ENCODE measurements around the gene OPTN.
"Not testable (repeated sequence)": the region's sequence is repeated elsewhere in the genome, so short reads cannot be mapped to it uniquely, and the experiment has no call there.

OPTN gene

DNA sequence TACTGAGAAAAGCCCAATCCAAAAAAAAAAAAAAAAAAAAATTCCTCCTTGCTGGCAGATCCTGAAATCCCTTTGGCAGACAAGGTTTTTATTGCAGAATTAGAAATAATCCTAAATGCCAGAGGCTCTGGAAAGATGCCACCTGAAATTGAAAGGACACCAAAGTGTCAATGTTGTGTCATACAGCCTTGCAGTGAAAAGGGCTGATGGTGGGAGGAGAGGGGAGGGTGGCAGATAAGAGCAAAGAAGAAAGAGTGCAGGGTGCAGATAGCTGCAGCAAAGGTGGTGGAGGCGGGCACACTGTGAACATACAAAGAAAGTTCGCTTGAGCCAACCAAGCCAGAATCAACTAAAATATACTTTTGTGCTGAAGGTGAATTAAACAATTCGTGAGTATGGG, 8.2 kb upstream of the OPTN start:
- DNase-seq: no peak

- DNase-seq: no peak
These were observed 7.5 kb upstream of the OPTN start for GRCh38 chr10:13092291-13093102.

DNA sequence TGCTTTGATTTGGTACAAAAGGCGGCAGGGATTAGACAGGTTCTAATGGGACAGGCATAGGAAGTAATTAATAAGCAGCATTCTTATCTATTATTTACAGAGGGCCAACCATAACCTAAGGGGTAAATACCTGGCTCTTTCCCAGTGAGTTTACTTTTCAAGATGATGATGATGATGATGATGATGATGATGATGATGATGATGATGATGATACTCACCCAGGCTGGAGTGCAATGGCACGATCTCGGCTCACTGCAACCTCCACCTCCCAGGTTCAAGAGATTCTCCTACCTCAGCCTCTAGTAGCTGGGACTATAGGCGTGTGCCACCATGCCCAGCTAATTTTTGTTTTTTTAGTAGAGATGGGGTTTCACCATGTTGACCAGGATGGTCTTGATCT, 5.9 kb upstream of the OPTN start:
- DNase-seq: not testable (repeated sequence)

DNA sequence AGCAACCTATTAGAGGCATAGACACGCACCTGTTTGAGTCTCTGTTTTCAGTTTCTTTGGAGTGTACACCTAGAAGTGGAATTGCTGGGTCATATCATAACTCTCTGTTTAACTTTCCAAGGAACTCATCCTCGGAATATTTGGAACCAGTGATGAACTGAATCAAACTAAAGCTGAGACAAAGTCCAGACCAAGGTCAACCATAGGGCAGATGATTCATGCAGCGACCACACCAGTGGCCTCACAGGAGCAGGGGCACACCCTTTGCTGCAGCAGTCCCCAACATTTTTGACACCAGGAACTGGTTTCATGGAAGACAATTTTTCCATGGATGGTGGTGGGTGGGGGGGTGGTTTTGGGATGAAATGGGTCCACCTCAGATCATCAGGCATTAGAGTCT, 4.9 kb upstream of the OPTN start:
- no peak for DNase-seq

DNA sequence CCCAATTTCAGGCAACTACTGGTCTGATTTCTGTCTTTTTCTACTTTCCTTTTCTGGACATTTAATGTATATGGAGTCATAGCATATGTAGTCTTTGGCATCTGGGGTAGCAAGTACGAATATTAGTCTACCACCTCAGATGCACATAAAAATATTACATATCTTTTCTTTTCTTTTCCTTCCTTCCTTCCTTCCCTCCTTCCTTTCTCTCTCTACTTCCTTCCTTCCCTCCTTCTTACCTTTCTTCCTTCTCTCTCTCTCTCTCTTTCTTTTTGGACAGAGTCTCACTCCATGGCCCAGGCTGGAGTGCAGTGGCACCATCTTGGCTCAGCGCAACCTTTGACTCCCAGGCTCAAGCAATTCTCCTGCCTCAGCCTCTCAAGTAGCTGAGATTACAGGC, 4.0 kb upstream of the OPTN start:
- no peak for DNase-seq

DNA sequence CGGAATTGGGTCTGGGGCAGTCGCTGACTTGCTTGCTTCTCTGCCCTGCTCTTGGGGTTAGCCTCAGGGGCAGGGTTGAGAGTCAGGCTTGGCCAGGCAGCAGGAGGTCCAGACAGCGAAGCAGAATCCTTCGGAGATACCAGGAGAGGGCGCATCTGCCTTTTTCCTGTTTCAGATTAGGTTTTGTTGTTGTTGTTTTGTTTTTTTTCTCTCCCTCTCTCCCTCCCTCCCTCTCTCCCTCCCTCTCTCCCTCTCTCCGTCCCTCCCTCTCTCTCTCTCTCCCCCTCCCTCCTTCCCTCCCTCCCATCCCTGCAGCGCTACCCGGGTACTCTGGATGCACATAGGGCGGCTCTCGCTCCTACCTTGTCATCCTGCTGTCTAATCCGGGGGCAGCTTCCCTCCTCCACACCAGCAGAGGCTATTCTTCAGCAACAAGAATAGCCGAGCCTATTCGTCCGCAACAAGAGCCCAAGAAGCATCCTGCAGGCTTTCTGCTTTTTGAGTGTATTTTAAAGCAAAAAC, 758 bp upstream of the OPTN start:
- peak; percentile 76 for DNase-seq

GRCh38 chr10:13100349-13101294, 659 bp downstream of the OPTN start:
- DNase-seq: peak; percentile 69

GRCh38 chr10:13102002-13102794, 2.2 kb downstream of the OPTN start:
- DNase-seq: no peak

DNA sequence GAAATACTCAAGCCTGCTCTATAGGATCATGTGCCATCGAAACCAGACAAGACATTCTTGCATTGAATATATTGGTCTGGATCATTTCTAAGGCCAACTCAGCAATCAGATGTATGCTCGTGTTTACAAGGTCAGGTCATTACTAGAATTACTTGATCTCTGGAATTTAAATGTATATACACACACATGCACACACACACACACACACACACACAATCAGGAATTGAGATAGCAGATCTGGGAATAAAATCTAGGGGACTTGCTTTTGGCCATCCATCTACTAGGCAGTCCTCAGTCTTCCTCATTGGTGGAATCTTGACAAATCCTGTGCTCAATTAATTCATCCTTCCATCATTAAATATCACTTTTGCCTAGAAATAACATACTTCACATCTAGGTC, 3.6 kb downstream of the OPTN start:
- DNase-seq: no peak

DNA sequence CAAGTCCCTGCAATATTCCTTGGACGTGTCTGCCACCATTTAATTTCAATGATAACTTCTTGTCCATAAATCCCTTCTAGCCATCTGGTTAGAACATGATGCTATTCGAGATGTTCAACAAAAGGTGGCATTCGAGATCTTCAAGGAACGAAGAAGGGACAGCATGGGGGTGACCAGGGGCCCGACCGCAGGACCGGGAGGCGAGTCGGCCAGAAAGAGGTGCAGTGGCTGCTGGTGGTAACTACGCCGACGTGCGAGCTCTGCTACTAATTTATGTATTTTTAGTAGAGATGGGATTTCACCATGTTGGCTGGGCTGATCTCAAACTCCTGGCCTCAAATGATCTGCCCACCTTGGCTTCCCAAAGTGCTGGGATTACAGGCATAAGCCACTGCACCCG, 4.7 kb downstream of the OPTN start:
- no peak for DNase-seq

GRCh38 chr10:13105184-13105583, 5.2 kb downstream of the OPTN start:
- no peak for DNase-seq

DNA sequence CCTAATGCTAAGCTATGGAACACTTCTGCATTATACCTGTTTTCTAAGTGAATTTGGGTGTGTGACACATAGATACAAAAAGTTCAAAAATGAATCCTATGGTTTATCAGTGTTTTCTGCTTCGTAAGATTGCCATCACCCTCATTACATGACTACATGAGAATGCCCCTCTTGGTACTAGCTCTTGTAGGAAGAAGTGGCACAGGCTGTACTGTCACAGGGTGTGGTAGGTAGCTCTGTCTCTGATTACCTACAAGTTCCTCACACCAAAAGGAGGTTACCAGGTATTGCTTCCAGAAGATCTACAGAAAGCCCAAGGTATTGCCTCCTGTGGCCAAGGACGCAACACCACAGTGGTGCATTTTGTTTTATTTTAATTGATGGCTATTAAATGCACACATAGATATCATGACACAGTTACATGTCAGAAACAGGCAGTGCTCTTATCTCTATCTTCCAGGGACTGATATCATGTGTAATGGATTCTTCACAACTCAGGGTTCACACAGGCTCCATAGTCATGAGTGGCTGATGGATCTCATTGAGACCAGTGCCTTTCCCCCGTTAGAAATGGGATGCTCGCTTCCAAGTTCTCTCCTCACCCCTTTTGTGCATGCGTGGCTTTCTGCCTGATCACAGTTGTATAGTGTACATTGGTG, 6.6 kb downstream of the OPTN start:
- DNase-seq: no peak

GRCh38 chr10:13110908-13111307, 10.9 kb downstream of the OPTN start:
- no peak for DNase-seq

GRCh38 chr10:13113544-13113943, 13.6 kb downstream of the OPTN start:
- DNase-seq: no peak

DNA sequence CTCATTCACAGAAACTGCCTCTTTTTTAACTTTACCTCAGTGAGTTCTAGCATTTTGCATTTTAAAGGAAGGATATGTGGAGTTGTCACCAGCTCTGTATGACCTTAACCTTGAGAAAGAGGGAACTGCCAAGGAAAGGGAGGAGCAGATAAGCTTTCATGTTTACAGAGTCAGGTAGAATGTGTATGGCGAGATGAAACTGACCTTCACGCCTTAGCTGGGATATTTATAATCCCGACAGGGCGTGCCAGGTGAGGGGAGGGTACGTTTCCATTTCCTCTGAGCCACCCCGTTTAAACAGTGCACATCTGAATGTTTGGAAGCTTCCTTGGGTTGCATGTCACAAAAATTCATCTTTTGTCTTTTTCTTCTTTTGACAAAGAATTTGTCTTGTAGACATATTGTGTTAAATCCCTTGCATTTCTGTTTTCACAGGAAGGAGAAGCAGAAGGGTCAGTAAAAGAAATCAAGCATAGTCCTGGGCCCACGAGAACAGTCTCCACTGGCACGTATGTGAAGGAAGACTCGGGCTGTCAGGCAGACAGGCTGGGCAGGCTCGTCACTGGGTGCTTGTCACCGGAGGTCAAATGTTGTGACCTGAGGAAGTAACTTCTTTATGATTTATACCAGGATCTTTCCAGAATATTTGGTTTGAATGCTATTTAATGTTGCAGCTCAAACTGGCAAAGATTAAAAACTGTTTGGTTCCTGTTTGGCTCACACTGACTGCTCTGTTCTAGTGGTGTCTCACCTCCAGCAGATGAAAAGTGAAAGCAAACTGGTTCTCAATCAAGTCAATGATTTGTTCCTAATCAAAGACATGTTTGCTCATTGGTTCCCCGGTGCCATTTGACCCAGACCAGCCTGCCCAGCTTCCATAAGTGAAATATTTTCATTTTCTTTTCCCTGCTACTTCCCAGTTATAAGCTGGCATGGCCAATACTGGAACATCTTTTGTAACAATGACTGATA, 16.2 kb downstream of the OPTN start:
- DNase-seq: no peak

- DNase-seq: no peak
These were observed 18.1 kb downstream of the OPTN start for GRCh38 chr10:13117841-13118783.

- DNase-seq: no peak
These were observed 18.9 kb downstream of the OPTN start for GRCh38 chr10:13118784-13119410.

GRCh38 chr10:13120786-13121499, 21.0 kb downstream of the OPTN start:
- no peak for DNase-seq

GRCh38 chr10:13121500-13121854, 21.5 kb downstream of the OPTN start:
- DNase-seq: no peak

Data from retina (tissue), 1 donor.